ENCODE measurements around the gene ZDBF2.
"Not testable (repeated sequence)": the region's sequence is repeated elsewhere in the genome, so short reads cannot be mapped to it uniquely, and the experiment has no call there.

Gene ZDBF2

DNA sequence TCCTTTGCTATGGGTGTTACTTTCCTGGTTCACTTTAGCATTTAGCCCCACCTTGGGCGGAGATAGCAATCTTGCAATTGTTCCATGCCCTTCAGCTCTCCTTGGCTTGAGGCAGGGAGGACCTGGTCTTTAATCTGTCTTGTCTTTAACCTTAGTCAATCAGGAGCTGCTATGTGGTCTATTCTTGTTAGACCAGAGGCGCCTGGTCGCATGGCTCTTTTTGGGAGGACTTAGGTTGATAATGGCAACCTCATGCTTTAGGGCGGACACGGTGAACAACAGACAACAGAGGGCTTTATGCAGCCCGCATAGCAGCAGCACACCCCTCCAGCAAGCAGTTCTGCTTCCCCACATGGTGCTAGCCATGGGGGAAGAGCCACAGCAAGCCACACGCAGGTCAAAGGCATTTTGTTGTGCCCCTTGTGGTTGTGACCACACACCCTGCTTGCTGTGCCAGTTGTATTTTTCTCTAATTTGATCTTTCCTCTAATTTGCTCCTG is 17.7 kb upstream of the ZDBF2 start:
- H3K4me3 ChIP-seq (ENCODE audit: low read depth, low read length) = no peak overlapping the region
- TF ChIP-seq, protein P1, sequence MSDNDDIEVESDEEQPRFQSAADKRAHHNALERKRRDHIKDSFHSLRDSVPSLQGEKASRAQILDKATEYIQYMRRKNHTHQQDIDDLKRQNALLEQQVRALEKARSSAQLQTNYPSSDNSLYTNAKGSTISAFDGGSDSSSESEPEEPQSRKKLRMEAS (IDR thresholded peaks at IDR 0.05; ENCODE audit: low read depth, low read length) = no peak
- no peak for TF ChIP-seq POLR2A (IDR thresholded peaks at IDR 0.05; ENCODE audit: extremely low read depth, insufficient read length)
- TF ChIP-seq MYC (IDR thresholded peaks at IDR 0.05; ENCODE audit: low read depth, low read length) = no peak
- TF ChIP-seq, protein P2, sequence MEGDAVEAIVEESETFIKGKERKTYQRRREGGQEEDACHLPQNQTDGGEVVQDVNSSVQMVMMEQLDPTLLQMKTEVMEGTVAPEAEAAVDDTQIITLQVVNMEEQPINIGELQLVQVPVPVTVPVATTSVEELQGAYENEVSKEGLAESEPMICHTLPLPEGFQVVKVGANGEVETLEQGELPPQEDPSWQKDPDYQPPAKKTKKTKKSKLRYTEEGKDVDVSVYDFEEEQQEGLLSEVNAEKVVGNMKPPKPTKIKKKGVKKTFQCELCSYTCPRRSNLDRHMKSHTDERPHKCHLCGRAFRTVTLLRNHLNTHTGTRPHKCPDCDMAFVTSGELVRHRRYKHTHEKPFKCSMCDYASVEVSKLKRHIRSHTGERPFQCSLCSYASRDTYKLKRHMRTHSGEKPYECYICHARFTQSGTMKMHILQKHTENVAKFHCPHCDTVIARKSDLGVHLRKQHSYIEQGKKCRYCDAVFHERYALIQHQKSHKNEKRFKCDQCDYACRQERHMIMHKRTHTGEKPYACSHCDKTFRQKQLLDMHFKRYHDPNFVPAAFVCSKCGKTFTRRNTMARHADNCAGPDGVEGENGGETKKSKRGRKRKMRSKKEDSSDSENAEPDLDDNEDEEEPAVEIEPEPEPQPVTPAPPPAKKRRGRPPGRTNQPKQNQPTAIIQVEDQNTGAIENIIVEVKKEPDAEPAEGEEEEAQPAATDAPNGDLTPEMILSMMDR (IDR thresholded peaks at IDR 0.05; ENCODE audit: low read depth, low read length) = no peak
- peak; percentile 19 for DNase-seq (ENCODE audit: low read depth)

DNA sequence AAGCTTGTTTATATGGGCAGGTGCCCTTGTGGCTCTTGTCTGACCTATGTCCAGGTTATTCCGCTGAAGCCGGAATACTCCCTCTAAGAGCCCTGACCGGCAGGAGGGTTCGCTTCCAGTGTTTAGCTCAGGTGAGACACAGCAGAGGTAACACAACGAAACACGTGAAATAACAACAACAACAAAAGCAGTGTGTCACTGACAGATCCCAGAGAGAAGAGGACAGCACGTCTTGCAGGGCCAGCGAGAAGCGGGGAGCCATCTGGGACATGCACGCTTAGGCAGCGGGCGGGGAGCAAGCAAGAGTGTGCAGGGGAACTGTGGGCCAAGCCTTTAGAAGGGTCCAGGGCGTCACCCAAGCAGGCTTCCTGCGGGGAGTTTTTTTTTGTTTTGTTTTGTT is 17.1 kb upstream of the ZDBF2 start:
- TF ChIP-seq POLR2A (IDR thresholded peaks at IDR 0.05; ENCODE audit: extremely low read depth, insufficient read length) (no peak), MYC (IDR thresholded peaks at IDR 0.05; ENCODE audit: low read depth, low read length) (no peak)
- TF ChIP-seq, protein P1 (IDR thresholded peaks at IDR 0.05; ENCODE audit: low read depth, low read length) = no peak
- TF ChIP-seq, protein P2 (IDR thresholded peaks at IDR 0.05; ENCODE audit: low read depth, low read length) = no peak
- DNase-seq (ENCODE audit: low read depth) = no peak
- H3K4me3 ChIP-seq (ENCODE audit: low read depth, low read length) = no peak overlapping the region

DNA sequence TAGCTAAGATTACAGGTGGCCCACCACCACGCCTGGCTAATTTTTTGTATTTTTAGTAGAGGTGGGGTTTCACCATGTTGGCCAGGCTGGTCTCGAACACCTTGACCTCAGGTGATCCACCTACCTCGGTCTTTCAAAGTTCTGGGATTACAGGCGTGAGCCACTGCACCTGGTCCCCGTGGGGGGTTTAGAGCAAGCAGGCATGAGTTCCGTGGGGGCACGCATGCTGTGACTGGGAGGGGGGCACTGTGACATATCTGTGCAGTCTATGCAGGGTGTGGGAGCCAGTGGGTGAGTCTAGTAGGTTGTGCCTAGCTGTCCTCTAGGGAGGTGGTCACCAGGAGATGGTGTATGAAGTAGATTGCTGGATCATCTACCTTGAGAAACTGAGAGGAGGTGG is 16.6 kb upstream of the ZDBF2 start:
- DNase-seq (ENCODE audit: low read depth) = no peak
- no peak for TF ChIP-seq POLR2A (IDR thresholded peaks at IDR 0.05; ENCODE audit: extremely low read depth, insufficient read length)
- TF ChIP-seq, protein P1 (IDR thresholded peaks at IDR 0.05; ENCODE audit: low read depth, low read length) = no peak
- TF ChIP-seq MYC (IDR thresholded peaks at IDR 0.05; ENCODE audit: low read depth, low read length) = no peak
- TF ChIP-seq, protein P2 (IDR thresholded peaks at IDR 0.05; ENCODE audit: low read depth, low read length) = no peak
- no peak overlapping the region for H3K4me3 ChIP-seq (ENCODE audit: low read depth, low read length)

DNA sequence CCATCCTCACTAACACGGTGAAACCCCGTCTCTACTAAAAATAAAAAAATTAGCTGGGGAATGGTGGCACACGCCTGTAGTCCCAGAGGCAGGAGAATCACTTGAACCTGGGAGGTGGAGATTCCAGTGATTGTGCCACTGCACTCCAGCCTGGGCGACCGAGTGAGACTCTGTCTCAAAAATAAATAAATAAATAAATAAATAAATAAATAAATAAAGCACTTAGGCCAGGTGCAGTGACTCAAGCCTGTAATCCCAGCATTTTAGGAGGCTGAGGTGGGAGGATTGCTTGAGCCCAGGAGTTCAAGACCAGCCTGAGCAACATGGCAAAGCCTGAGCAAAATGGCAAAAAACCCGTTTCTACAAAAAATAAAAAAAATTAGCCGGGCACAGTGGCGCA is 15.8 kb upstream of the ZDBF2 start:
- H3K4me3 ChIP-seq (ENCODE audit: low read depth, low read length); DNase-seq (ENCODE audit: low read depth): not testable (repeated sequence)

DNA sequence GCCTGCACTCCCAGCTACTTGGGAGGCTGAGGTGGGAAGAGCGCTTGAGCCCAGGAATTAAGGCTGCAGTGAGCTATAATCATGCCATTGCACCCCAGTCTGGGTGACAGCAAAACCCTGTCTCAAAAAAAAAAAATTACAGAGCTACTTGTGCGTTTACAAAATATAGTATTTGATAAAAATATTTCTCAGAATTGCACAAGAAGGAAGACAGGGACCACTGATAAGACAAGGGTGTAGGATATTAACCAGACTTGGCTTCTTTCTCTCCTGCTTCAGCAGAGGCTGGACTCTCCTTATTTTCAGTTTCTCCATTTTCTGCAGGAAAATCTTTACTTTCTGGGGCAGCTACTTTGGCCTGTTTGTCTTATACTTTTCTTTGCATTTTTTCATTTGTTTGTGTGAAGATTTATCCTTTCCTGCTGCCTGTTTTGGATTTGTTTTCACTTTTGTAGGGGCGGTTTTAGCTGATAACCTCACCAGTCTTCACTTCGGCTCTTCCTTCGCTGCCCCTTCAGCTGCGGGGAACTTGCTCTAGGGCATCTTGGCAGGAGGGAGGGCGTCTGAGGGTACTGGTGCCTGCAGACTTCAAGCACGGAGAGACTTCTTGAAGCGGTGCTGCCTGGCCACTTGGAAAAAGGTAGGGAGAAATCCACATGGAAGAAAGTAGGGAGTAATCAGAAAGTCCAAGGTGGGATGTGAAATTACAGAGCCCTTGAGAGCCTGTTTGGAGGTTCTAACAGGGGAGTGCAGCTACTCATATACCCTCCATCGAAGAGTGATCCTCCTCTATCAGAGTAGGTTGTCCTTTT is 14.9 kb upstream of the ZDBF2 start:
- H3K4me3 ChIP-seq (ENCODE audit: low read depth, low read length) = no peak overlapping the region
- TF ChIP-seq POLR2A (IDR thresholded peaks at IDR 0.05; ENCODE audit: extremely low read depth, insufficient read length) = no peak
- no peak for DNase-seq (ENCODE audit: low read depth)

DNA sequence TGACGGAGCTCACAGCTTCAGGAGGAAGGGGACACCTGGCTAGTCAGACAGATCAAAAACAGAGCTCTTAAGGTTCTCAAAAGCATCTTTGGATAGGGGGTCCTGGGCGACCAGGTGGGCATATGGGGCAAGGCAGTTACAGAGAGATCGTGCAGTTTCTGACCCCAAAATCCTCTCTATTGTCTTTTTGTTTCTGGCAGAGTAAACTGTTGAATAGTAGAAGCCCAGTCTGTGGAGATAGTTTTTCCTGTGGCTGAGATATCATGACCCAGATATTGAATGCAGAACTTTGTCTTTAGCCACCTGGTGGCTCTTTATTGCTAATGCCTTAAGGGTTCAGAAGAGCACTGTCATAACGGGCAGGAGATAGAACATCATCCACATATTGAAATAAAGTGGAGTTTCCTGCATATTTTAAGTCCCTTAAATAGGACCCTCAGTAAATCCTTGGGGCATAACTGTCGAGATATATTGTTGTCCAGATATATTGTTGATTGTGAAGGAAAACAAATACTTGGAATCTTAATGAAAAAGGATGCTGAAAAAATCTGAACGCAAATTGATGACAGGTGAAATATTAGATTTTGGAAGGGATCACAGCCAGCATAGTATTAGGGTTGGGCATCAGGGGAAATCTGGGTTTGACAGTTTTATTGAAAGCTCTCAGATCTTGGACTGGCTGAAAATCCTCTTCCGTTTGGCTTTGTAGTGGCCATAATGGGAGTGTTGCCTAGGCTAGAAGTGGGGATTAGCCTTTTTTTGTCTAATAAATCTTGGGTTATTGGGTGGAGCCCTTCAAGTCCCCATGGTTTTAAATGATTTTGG is 14.1 kb upstream of the ZDBF2 start:
- TF ChIP-seq POLR2A (IDR thresholded peaks at IDR 0.05; ENCODE audit: extremely low read depth, insufficient read length) = no peak
- TF ChIP-seq, protein P2 (IDR thresholded peaks at IDR 0.05; ENCODE audit: low read depth, low read length) = peak; percentile 42
- TF ChIP-seq, protein P1 (IDR thresholded peaks at IDR 0.05; ENCODE audit: low read depth, low read length) = no peak
- no peak for TF ChIP-seq MYC (IDR thresholded peaks at IDR 0.05; ENCODE audit: low read depth, low read length)
- H3K4me3 ChIP-seq (ENCODE audit: low read depth, low read length) = no peak overlapping the region
- peak; percentile 31 for DNase-seq (ENCODE audit: low read depth)
